Measurements from ENCODE around the gene ETV6.
A peak's percentile ranks its signal among the peaks of the same experiment; 100 is the strongest.
"Not testable (repeated sequence)": the region's sequence is repeated elsewhere in the genome, so short reads cannot be mapped to it uniquely, and the experiment has no call there.

The ETV6 gene

DNA sequence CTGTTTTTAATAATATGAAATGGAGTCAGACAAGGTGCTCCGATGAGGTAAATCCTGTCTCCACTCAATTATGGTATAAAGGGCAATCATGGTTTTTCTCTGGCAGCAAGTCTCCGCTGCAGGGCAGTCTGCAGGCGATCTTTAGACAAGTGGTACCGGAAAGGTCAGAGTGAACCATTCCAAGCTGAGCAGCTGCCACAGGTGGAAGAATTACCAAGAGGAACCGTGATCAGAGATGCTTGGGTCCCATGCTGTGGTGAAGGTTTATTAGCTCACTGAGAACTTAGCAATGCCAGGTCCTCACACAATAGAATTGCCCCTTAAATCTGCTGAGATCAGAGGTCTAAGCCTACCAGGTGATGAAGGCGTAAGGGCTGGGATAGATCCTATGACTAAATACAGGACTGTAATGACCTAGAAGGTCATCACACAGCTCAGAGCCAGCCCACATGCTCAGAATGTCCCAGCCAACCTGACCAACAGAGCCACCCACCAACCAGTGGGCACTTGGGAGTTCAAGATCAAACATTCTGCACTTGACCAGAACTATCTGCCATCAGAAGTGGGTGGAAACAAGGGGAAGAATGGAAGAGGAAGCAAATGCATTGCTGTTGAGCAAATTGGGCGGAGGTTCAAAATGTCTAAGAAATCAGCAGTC lies 246.1 kb downstream of the ETV6 start:
- DNase-seq: no peak

DNA sequence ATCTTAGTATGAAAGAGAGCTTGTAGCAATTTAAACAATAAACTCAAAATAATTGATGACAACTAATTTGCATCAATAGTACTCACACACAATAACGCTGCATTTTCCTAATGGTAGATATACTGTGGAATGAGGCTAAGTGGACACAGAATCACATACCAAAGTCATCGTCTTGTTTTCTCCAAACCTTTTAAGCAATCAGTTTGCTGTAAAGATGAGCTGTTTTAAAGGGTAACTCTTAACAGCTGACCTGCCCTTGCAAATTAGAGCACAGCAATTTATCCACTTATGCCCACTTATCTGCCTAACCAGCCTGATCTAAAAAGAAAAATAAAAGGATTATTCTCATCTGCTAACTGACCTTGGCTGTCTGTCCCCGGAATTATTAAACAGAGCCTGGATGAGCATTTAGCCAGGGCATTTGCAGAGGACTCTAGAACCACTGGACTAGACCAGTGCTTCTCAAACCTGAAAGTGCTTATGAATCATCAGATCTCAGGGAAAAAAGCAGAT lies 247.0 kb downstream of the ETV6 start:
- no peak for DNase-seq

DNA sequence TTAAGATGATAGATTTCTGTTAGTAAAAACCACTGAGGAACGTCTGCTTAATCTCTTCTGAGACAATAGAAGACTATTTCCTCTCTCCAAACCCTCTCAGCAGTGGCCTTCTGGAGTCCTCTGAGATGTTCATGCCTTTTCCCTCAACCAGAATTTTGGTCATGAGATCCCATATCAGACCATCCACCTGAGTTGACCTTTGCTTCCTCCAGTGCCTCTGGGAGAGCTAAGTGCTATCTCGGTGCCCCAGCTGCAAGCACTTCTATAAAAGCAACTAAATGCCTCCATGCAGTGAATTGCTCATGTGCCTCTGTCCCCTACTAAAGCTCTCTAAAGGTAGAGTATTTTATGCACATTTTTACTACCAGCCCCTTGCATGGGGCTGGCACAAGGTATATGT lies 248.4 kb downstream of the ETV6 start:
- no peak for DNase-seq

DNA sequence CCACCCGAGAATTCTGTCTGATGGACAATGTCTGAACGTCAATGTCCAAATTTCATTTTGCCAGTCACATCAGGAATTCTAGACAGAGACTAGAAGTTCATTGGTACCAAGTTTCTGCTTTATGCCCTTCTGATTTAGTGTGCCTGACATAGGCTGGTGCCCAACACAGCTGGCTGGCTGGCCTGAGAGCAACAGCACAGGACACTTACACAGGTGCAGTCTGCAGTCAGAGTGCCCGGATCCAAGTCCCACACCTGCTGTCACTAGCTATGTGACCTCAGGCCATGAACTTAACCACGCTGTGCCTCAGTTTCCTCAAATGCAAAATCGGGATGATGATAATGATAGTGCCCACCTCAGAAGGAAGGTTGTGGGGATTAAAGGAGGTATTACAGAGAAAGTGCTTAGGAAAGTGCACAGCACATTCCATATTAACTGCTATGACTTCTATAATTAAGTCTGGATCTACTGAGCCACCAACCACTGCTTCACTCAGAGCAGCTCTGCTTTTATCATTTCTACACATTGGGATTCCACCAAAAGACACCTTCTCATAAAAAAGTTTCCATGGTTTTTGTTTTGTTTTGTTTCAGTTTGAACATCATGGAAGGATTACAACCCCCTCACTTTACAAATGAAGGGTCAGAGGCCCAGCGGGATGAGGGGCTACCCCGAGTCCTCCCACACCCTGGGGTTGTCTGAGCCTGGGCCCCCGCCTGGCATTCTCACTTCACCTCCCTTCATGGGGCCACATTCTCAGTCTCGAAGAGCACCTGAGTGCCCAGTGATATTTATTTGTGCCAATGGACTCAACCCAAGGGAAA lies 252.4 kb downstream of the ETV6 start:
- no peak for DNase-seq

DNA sequence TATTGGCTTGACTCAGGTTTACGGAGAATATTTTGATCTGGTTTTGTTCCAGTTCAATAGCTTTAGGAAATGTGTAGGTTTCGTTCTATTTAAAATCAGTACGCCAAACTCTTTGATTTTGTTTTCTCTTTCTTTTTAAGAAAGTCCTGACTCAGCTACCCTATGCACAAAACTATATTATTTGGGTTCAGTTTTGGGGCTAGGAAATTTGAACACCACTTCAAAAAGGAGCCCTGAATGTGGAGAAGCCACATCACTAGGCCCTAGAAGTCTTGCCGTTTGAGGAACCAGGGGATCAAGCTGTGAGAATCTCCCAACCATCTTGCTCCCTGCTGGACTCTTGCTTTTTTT lies 253.0 kb downstream of the ETV6 start:
- no peak for DNase-seq

DNA sequence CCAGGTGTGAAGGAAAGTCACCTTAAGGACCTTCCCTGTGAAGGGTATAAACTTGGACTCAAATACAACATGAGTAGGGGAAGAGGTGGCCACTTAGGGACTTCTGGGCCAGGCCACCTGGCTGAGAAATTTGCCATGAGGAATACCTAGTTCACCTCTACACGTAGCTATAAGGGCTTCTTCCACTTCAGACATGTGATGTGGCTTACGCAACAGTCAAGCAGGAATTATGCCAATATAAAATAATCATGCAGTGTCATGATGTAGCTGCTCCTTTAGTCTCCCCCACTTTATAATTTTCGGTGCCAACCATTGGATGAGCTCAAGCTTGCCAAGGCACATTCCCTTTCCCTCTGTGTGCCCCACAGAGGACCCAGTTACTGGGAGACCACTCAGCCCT lies 254.7 kb downstream of the ETV6 start:
- DNase-seq: no peak

DNA sequence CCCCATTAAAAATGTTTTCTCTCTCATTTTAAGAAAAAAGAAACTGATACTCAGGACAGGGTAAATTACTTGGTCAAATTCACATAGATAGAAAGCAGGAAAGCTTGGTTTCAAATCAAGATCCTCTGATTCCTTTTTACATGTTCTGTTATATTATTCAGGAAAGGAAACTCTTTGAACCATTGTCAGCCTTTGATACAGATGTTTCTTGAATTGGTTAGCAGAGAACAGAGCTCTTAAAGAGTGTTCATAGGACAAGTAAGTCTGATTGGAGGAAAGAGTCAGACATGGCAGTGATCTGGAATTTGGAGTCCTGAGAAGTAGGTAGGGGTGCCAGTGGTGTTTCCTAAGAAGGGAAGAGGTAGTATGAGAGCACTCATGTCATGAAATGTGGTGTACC lies 256.1 kb downstream of the ETV6 start:
- DNase-seq: no peak

DNA sequence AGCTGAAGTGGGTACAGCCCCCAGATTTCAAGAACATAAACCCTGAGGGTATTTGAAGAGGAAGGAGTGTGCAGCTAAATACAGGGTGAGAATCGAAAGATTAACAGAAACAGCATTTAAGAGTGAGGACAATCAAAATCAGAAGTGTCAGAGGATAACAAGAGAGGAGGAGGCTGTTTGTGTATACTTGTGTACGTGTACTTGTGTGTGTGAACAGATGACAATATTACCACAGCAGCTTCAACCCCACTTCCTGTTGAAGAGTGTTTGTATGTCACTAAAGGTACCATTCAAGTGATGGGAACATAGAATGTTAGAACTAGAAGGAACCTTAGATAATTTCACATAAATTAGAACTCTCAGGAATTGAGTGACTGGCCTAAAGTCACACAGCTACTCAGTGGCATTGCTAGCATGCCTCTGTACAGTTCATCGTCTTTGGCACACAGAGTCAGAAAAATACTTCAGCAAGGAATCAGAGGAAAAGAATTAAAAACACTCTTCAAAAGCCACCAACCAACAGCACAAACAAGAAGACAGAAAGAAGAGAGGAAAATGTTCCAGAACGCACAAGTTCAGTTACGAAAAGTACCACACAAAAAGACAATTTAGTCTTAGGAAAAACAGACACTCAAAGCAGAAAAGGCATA lies 256.9 kb downstream of the ETV6 start:
- peak; percentile 89 for DNase-seq

DNA sequence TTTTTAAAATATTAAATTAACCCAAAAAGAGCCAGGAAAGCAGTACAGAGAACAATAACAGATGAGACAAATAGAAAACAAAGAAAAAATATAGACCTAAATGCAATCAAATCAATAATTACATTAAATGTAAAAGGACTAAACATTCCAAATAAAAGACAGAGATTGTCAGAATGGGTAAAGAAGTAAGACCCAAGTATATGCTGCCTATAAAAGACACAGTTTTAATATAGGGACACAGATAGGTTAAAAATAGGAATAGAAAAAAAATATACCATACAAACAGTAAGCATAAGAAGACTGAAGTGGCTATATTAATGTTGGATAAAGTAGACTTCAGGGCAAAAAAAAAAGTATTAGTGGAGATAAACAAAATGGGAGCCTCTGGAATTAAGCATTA lies 258.2 kb downstream of the ETV6 start:
- no peak for DNase-seq

DNA sequence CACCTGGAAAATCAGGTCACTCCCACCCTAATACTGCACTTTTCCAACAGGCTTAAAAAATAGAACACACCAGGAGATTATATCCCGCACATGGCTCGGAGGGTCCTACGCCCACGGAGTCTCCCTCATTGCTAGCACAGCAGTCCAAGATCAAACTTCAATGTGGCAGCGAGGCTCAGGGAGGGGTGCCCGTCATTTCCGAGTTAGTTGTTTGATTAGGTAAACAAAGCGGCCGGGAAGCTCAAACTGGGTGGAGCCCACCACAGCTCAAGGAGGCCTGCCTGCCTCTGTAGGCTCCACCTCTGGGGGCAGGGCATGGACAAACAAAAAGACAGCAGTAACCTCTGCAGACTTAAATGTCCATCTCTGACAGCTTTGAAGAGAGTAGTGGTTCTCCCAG lies 259.9 kb downstream of the ETV6 start:
- DNase-seq: not testable (repeated sequence)

DNA sequence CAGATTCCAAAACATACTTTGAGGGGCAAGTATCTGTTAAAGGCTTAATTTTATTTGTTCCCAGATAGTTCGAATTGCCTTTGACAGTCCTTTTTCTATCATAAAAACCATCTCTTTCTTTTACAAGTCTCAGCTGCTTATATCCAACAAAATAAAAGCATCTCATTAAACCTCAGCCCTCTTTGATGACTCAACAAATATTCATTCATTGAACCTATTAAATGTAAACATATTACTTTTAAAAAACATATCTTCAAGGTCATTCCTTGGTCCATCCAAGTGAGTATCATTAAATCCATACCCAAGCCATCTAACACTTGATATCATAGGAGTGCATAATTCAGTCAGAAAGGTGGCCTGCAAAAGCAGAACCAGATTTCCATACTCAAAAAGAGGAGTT lies 266.6 kb downstream of the ETV6 start:
- DNase-seq: no peak

DNA sequence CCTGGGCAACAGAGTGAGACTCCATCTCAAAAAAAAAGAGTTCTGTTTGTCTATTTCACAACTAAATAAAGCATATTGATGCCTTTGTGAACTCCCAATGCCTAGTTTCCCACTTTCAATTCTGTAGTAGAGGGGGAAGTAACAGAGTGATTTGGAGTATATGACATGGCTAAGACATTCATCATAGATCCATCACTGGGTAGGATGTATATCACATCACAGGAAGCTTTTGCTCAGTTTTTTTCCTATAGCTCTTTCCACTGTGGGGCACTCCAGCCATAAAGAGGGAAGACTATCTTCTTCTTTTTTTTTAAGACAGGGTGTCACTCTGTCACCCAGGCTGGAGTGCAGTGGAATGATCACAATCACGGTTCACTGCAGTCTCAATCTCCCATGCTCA lies 267.3 kb downstream of the ETV6 start:
- DNase-seq: no peak

DNA sequence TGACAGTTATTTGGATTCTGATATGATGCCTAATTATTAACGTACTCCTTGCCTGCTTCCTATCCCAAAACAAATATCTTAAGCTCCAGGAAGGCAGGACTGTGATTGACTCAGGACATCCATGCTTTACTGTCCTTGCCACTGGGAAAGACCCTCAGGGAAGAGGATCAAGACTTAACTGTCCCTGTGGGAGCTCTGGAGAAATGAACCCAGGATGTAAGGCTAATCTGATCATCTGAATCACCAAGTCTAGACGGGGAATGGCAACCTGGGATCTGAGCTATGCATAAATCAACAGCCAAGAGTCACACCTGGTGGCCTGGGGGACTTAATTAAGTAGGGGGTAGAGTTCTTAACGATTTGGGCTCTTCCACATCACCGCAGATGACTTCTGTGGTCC lies 268.0 kb downstream of the ETV6 start:
- DNase-seq: no peak

DNA sequence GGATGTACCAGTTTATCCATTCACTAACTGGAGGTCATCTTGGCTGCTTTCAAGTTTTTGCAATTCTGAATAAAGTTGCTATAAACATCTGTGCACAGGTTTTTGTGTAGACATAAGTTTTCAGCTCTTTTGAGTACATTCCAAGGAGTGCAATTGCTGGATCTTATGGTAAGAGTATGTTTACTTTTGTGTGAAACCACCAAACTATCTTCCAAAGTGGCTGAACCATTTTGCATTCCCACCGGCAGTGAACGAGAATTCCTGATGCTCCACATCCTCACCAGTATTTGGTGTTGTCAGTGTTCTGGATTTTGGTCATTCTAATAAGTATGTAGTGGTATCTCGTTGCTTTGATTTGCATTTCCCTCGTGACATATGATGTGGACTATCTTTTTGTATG lies 270.8 kb downstream of the ETV6 start:
- peak; percentile 34 for DNase-seq

DNA sequence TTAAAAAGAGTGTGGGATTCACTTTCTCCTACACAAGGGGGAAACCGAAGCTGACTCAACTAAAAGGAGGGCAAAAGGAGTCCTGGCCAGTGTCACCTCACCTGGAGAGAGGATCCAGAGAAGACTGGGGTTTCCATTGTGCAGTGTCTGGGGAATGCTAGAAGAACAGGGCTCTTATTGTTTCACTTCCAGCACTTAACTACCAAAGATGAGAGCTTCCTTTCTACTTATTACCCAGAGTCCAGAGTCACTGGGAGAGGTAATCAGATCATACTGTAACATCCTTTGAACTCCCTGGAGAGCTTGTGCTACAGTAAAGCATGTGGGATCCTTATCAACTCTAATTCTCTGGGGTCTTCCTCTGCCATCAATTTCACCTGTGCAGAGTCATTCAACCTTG lies 272.9 kb downstream of the ETV6 start:
- no peak for DNase-seq

DNA sequence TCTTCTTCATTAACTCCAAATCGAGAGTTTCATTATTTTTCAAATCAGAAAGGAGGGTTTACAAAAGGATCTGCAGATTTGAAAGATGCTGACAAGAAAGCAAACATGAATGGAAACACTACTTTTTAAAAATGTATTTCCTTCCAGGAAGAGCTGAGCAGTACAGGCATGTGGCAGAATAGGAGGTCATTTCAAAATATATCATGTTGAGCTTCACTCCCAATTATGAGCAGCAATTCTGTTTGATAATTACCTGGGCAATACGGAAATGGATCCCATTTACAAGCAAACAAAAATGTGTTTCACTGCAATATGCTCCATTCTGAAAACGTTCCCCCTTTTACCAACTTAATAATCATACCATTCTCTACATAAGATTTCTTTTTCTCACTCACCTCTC lies 273.6 kb downstream of the ETV6 start:
- no peak for DNase-seq

DNA sequence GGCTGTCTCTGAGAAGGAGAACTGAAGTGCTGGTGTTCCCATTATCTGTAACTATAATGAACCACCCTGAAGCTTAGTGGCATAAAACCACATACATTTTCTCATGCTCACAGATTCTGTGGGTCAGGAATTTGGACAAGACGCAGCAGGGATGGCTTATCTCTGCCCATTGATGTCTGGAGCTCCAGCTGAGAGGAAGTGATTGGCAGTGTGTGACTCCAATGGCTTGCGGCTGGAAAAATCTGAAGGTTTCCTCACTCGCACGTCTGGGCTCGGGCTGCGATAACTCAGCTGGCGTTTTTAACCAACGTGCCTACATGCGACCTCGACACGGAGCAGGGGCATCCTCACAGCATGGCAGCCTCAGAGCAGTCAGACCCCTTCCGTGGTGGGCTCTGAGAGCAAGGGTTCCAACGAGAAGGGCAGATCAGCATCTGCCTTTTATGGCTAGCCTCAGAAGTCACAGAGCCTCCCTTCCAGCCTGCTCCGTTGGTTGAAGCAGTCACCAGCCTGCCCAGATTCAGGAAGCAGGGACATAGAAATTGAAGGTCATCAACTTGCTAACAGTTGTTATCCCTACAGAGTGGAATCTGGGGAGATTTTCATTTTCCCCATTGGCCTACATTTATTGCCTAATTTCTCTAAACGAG lies 277.9 kb downstream of the ETV6 start:
- DNase-seq: peak; percentile 73

DNA sequence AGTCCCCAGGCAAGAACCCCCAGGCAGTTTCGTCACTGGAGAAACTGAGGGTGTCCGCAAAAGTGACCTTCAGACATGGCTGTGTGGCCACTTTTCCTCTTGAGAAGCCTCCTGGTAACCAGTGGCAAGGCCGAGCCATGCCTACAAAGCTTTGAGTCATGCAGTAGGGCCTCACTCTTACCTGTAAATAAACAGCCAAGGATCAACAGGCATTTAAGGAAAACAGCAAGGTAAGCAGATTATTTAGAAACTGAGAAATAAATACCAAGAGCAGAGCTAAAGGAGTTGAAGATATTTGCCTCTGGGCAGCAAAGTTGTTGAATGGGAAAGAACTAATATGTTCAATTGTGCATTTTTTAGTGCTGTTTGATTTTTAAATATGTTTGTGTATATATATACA lies 280.2 kb downstream of the ETV6 start:
- no peak for DNase-seq

DNA sequence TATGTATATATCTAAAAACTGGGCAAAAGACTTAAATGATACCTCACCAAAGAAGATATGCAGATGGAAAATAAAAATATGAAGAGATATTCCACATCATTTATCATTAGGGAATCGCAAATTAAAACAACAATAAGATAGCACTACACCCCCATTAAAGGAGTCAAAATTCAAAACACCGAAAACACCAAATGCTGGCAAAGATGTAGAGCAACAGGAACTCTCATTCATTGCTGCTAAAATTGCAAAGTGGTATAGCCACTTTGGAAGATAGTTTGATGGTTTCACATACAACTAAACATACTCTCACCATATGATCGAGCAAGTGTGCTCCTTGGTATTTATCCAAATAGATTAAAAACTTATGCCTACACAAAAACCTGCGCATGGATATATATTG lies 289.7 kb downstream of the ETV6 start:
- DNase-seq: no peak

DNA sequence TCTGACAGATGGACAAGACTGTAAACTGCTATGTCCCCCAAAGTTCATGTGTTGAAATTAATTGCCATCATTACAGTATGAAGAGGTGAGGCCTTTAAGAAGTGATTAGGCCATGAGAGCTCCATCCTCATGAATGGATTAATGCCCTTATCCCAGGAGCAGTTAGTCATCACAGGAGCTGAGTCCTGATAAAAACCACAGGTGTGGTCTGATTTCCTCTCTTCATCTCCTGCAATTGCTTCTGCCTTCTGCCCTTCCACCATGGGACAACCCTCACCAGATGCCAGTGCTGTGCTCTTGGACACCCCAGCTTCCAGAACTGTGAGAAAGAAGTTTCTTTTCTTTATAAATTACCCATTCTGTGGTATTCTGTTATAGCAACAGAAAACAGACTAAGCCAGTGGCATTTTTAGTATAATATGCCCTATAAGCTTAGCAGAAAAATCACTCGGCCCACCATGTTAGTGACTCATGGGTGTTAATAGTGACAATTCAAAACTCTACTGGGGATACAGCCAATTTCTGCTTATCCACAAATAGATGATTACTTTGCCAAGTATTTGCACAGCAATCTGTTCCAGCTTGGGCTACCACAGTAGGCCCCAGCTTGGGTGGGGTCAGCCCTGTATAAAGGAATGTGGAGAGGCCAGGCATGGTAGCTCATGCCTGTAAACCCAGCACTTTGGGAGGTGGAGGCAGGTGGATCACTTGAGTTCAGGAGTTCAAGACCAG lies 292.3 kb downstream of the ETV6 start:
- DNase-seq: peak; percentile 89

DNA sequence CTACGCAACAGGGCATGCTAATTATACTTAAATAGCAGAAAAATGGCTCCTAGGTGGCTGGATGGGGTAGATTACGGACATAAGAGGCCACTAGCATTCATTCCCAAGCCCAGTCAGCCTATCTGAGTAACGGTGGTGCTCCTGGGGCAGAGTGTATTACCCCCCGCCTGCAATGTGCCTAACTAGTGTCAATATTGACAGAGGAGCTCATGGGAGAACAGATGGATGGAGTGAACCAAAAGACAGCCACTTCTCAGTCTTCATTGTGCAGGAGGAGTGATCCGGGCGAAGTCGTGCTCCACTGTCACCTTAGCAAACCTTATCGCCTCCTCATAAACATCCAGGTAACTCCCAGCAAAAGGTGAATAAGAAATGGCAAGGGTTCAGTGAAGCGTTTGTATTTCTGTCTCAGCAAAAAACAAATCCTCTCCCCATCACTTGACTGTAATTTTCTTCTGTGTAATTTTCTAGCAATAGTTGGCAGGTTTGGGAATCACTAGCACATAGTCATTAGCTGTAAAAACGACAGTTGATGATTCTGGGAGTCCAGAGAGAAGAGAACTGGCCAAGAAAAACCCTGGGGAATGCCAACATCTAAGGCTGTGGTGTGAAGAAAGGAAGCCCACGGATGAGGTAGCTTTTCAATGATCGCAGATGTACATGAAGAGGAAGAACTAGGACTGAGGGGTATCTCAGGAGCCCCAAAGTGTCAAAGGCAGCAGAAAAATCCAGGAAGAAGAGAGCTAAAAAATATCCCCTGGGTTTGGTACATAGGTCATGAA lies 294.6 kb downstream of the ETV6 start:
- no peak for DNase-seq
